Mucosa of gallbladder (tissue), 1 donor: ENCODE measurements around the gene CD200R1L. TPM values are rescaled to one million over a fixed set of nuclear protein-coding genes. Genes with fewer than 3 reads are reported as not detected.

Experiments
- total RNA-seq: library from RNA; stranded (reverse); gene quantifications from one replicate; pipeline ENCODE4 v1.2.1, GENCODE V29; 2021
- donor health status: DM: no; HTN: no; CAD: no.

The CD200R1L gene
- total RNA-seq, 1 donor from 2014 or later = not detected

Other genes starting within 250 kb of the CD200R1L start
- 67.8 TPM for gene CCDC80, start 205.7 kb downstream of the CD200R1L start, total RNA-seq
- gene CD200R1, start 128.2 kb upstream of the CD200R1L start, total RNA-seq = 1.5 TPM
- gene GTPBP8, start 144.1 kb upstream of the CD200R1L start, total RNA-seq = 17.6 TPM